ENCODE measurements around the gene GLCE. TPM values are rescaled to one million over a fixed set of nuclear protein-coding genes. Genes with fewer than 3 reads are reported as not detected.

GLCE gene
- total and polyA plus RNA-seq, 4 donors: 6.8 to 26.3 (median 13.7) TPM

- WGBS: 71% methylated on average over 4 of the region's 4 CpGs
- Histone ChIP-seq H3K36me3 (ENCODE audit: control insufficient read depth in 4 of 4, insufficient read depth in 3 of 4, low read depth in 1 of 4, low read length in 3 of 4) (no peaks in the 10 kb centered on the region), H3K9ac (ENCODE audit: low read depth in 1 of 2, low read length in 2 of 2) (no peak overlapping the region), H3K4me3 (ENCODE audit: low read depth in 1 of 3, low read length in 3 of 3) (no peak overlapping the region), H3K27ac (ENCODE audit: low read depth in 1 of 2, low read length in 2 of 2) (no peak overlapping the region), H3K9me3 (ENCODE audit: control insufficient read depth in 4 of 4, low read length in 3 of 4) (no peaks in the 10 kb centered on the region), H3K4me1 (ENCODE audit: control insufficient read depth in 4 of 4, insufficient read depth in 4 of 4, low read length in 3 of 4) (no peaks in the 10 kb centered on the region), H3K27me3 (ENCODE audit: control insufficient read depth in 4 of 4, insufficient read depth in 4 of 4, low read length in 3 of 4) (no peaks in the 10 kb centered on the region)
- TF ChIP-seq GABPA (IDR thresholded peaks at IDR 0.05 in 1 of 2, conservative IDR thresholded peaks at IDR 0.05 in 1 of 2) (no peak), RAD21 (IDR thresholded peaks at IDR 0.05) (no peak), TAF1 (conservative IDR thresholded peaks at IDR 0.05) (no peak), REST (IDR thresholded peaks at IDR 0.05) (no peak), NR2F2 (IDR thresholded peaks at IDR 0.05) (no peak), ATF3 (IDR thresholded peaks at IDR 0.05) (no peak), HNF4A (conservative IDR thresholded peaks at IDR 0.05) (no peak), CTCF (IDR thresholded peaks at IDR 0.05; ENCODE audit: low read depth, low read length, missing input control) (no peak), ZBTB33 (IDR thresholded peaks at IDR 0.05) (no peak), YY1 (IDR thresholded peaks at IDR 0.05) (no peak), EGR1 (IDR thresholded peaks at IDR 0.05; ENCODE audit: low read depth in 2 of 2) (no peak), SP1 (IDR thresholded peaks at IDR 0.05) (no peak), HNF4G (IDR thresholded peaks at IDR 0.05) (no peak), MAX (IDR thresholded peaks at IDR 0.05) (no peak), FOXA2 (IDR thresholded peaks at IDR 0.05) (no peak), FOXA1 (IDR thresholded peaks at IDR 0.05) (no peak)
- no peak for DNase-seq (ENCODE audit: low spot score)
Observed at GRCh38 chr15:69116391-69116790, 44.0 kb upstream of the GLCE start.

GRCh38 chr15:69117431-69117871, 43.0 kb upstream of the GLCE start:
- 71% methylated on average over 7 of the region's 7 CpGs for WGBS
- no peak overlapping the region for H3K27ac ChIP-seq (ENCODE audit: low read depth in 1 of 2, low read length in 2 of 2)
- no peaks in the 10 kb centered on the region for H3K27me3 ChIP-seq (ENCODE audit: control insufficient read depth in 4 of 4, insufficient read depth in 4 of 4, low read length in 3 of 4)
- H3K9me3 ChIP-seq (ENCODE audit: control insufficient read depth in 4 of 4, low read length in 3 of 4): no peaks in the 10 kb centered on the region
- H3K4me1 ChIP-seq (ENCODE audit: control insufficient read depth in 4 of 4, insufficient read depth in 4 of 4, low read length in 3 of 4): no peaks in the 10 kb centered on the region
- no peaks in the 10 kb centered on the region for H3K36me3 ChIP-seq (ENCODE audit: control insufficient read depth in 4 of 4, insufficient read depth in 3 of 4, low read depth in 1 of 4, low read length in 3 of 4)
- H3K4me3 ChIP-seq (ENCODE audit: low read depth in 1 of 3, low read length in 3 of 3): no peak overlapping the region
- H3K9ac ChIP-seq (ENCODE audit: low read depth in 1 of 2, low read length in 2 of 2): no peak overlapping the region
- no peak for DNase-seq (ENCODE audit: low spot score)
- no peak for TF ChIP-seq TAF1 (conservative IDR thresholded peaks at IDR 0.05)
- TF ChIP-seq JUND (IDR thresholded peaks at IDR 0.05): no peak
- no peak for TF ChIP-seq CTCF (IDR thresholded peaks at IDR 0.05; ENCODE audit: low read depth, low read length, missing input control)
- TF ChIP-seq MAX (IDR thresholded peaks at IDR 0.05): no peak
- no peak for TF ChIP-seq FOXA1 (IDR thresholded peaks at IDR 0.05)
- no peak for TF ChIP-seq RAD21 (IDR thresholded peaks at IDR 0.05)
- TF ChIP-seq YY1 (IDR thresholded peaks at IDR 0.05): no peak
- TF ChIP-seq RXRA (IDR thresholded peaks at IDR 0.05): no peak
- TF ChIP-seq REST (IDR thresholded peaks at IDR 0.05): no peak
- no peak for TF ChIP-seq NR2F2 (IDR thresholded peaks at IDR 0.05)
- TF ChIP-seq HNF4A (conservative IDR thresholded peaks at IDR 0.05): no peak

Data from liver (tissue), 9 donors.